GM10266 (cell line): Measurements from ENCODE around the gene PIK3CD.

Experiments used
- DNase-seq: peaks from one replicate; pipeline ENCODE4 v3.0.0; 2012; ENCODE audit errors: extremely low spot score
- CTCF ChIP-seq: IDR thresholded peaks from 2 replicates; pipeline ENCODE4 v1.5.1; 2012; ENCODE audit warnings: mild to moderate bottlenecking, low read depth; ENCODE audit not compliant: control insufficient read depth, insufficient read depth; ENCODE audit errors: missing control alignments

The PIK3CD gene

GRCh38 chr1:9690440-9691107 lies 39.0 kb downstream of the PIK3CD start:
- TF ChIP-seq CTCF = no peak
- no peak for DNase-seq

- no peak for TF ChIP-seq CTCF
- DNase-seq = no peak
These were observed 39.5 kb downstream of the PIK3CD start for GRCh38 chr1:9691108-9691445.

- TF ChIP-seq CTCF = no peak
- DNase-seq = no peak
These were observed 40.2 kb downstream of the PIK3CD start for GRCh38 chr1:9691691-9692090.

- no peak for TF ChIP-seq CTCF
- DNase-seq = no peak
These were observed 45.3 kb downstream of the PIK3CD start for GRCh38 chr1:9696793-9697192.

GRCh38 chr1:9699361-9699760 lies 47.8 kb downstream of the PIK3CD start:
- no peak for DNase-seq
- TF ChIP-seq CTCF = no peak

- no peak for DNase-seq
- TF ChIP-seq CTCF = no peak
These were observed 48.8 kb downstream of the PIK3CD start for GRCh38 chr1:9700340-9700739.

GRCh38 chr1:9701665-9702064 lies 50.1 kb downstream of the PIK3CD start:
- no peak for TF ChIP-seq CTCF
- no peak for DNase-seq
